NT2/D1 (cell line): ENCODE data around the gene GRK2.

ENCODE experiments used
- DNase-seq: peaks from one replicate; pipeline ENCODE4 v3.0.0-alpha.2; 2011; ENCODE audit warnings: low read depth, low spot score
- H3K27me3 ChIP-seq: 2 replicates; pipeline ENCODE4 v1.6.0; 2011; ENCODE audit warnings: mild to moderate bottlenecking; ENCODE audit not compliant: insufficient read length, insufficient read depth
- H3K36me3 ChIP-seq: 2 replicates; pipeline ENCODE4 v1.6.1; 2011; ENCODE audit warnings: mild to moderate bottlenecking, low read length, mixed read lengths; ENCODE audit not compliant: insufficient read depth, insufficient read length
- H3K4me1 ChIP-seq: 2 replicates; pipeline ENCODE4 v1.5.1; 2011; ENCODE audit not compliant: insufficient read depth, insufficient read length
- H3K4me3 ChIP-seq: 2 replicates; pipeline ENCODE4 v1.5.1; 2011; ENCODE audit warnings: low read depth; ENCODE audit not compliant: insufficient read length
- H3K9ac ChIP-seq: 2 replicates; pipeline ENCODE4 v1.6.0; 2011; ENCODE audit warnings: low read depth; ENCODE audit not compliant: insufficient read length
- H3K9me3 ChIP-seq: 2 replicates; pipeline ENCODE4 v1.5.1; 2011; ENCODE audit warnings: mild to moderate bottlenecking, low read length; ENCODE audit not compliant: insufficient read depth
- SUZ12 ChIP-seq: IDR thresholded peaks from 2 replicates; pipeline ENCODE4 v1.6.1; 2011; ENCODE audit not compliant: insufficient read length, insufficient read depth; ENCODE audit errors: extremely low read depth
- YY1 ChIP-seq: IDR thresholded peaks from 2 replicates; pipeline ENCODE4 v1.6.1; 2011; ENCODE audit not compliant: insufficient read length, insufficient read depth
- ZNF274 ChIP-seq: IDR thresholded peaks from 2 replicates; pipeline ENCODE4 v1.6.1; 2011; ENCODE audit warnings: mild to moderate bottlenecking, low read depth, low read length

Gene GRK2

DNA sequence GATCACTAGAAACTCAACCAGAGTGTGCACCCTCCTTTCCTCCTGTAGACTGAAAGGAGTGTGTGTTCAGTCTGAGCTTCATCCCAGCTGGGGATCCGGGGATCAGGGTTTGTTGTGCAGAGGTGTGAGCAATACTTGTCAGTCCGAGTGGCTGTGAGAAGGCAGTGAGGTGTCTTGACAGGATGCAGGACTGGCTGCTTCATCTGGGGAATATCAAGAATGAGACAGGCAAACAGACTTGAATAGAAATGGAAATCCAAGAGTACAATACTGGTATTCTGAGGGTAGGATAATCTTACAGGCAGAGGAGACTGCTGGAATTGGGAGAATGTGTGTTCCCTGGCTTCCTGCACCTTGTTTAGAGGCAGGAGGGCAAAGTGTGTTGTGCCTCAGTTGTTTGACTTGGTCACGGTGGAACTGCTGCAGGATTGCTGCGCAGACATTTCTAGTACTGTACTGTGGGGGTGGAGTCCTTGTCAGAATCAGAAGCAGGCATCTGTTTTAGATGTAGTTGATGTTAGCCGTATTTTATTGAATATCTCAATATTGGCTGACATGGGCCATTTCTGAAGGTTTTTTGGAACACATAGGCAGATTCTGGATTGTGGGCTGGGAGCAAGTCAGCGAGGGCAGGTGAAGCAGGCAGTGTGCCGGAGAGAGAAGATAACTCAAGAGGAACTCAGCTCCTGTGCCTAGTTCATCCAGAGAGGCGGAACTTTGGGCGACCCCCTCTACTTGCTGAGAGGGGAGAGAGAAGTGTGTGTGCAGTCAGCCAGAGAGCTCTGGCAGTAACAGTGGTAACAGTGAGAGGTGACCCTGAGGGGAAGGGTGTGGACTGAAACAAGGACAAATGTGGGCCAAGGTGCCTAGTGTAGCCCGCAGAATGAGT lies 27.1 kb upstream of the GRK2 start:
- Histone ChIP-seq H3K9me3 (no peaks in the 10 kb centered on the region), H3K36me3 (peaks cover 44% of the 10 kb centered on the region), H3K4me1 (peaks cover 8% of the 10 kb centered on the region), H3K9ac (peak overlapping the region; percentile 61), H3K4me3 (peak overlapping the region; percentile 0), H3K27me3 (no peaks in the 10 kb centered on the region)
- no peak for DNase-seq
- TF ChIP-seq SUZ12: no peak
- no peak for TF ChIP-seq YY1
- no peak for TF ChIP-seq ZNF274

DNA sequence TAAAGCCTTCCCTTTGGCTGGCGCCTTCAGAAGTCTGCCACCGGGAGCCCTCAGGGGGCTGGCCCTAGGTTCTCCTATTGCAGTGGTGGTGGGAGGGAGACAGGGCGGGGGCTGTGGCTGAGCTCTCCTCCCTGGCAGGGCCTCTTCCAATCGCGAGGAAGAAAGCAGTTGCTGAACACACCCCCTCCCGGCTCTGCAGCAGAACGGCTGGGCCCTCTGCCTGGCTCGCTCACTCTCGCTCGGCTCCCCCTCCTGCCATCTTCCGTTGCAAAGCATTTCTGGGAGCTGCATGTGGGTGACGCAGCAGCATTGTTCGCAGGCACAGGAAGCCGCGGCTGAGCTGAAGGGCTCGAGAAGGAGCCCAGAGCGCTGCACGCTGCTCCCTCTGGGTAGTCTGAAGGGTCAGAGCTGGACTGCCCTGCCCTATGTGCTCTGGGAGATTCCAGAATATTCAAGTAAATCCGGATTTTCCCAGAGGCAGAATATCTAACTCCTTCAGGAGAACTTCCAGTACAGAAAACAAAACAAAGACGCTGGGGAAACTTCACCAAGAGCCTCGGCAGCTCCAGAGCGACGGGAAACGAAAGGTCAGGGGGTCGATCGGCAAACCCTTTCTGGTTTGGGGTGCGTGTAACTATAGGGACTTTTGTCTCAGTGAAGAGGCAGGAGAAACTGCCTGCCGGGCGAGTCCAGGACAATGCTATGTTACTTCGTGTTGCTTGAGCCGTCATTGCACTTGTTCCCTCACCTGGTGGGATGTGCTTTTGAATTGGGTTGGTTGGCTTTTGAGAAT lies 26.3 kb upstream of the GRK2 start:
- peak; percentile 100 for DNase-seq
- Histone ChIP-seq H3K9ac (peak overlapping the region; percentile 98), H3K36me3 (peaks cover 45% of the 10 kb centered on the region), H3K27me3 (no peaks in the 10 kb centered on the region), H3K4me1 (peaks cover 8% of the 10 kb centered on the region), H3K4me3 (peak overlapping the region; percentile 98), H3K9me3 (no peaks in the 10 kb centered on the region)
- TF ChIP-seq YY1 (no peak), ZNF274 (no peak), SUZ12 (no peak)

DNA sequence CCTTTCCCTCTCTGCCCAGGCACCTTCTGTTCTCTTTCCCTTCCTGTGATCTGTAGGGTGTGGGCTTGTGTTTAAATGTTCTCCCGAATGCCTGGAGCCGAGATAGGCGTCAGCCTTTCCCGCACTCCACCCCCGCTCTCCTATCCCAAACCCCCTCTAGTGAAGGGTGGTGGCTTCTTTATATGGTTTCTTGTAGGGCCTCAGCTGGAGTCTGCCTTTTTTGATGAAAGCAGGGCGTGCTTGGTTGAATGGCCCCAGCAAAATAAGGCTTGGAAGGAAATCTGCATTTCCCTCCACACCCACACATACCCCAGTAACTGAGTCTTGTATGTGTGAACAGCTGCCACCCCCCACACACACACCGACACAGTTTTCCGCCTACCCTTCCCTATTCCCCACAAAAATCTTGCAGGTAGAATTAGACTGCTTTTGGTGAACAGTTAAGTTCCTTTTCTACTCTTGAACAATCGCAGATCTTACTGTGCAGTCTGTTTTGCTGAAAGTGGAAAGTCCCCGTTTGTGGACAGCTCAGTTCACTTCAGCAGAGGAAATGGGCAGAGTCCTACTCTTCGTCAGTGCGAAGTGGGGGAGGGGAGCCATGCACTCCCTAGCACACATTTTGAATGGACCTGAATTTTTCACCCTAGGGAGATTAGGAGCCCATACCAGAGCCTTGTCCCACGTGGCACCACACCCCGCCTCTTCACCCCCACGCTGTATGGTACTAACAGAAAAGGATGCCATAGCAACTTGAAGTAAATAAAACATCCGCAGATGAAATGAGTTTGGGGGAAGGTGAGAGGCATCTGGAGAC lies 25.5 kb upstream of the GRK2 start:
- Histone ChIP-seq H3K36me3 (peaks cover 53% of the 10 kb centered on the region), H3K4me1 (peaks cover 8% of the 10 kb centered on the region), H3K4me3 (peak overlapping the region; percentile 98), H3K27me3 (no peaks in the 10 kb centered on the region), H3K9ac (peak overlapping the region; percentile 98), H3K9me3 (no peaks in the 10 kb centered on the region)
- no peak for DNase-seq
- TF ChIP-seq SUZ12 (no peak), YY1 (no peak), ZNF274 (no peak)

DNA sequence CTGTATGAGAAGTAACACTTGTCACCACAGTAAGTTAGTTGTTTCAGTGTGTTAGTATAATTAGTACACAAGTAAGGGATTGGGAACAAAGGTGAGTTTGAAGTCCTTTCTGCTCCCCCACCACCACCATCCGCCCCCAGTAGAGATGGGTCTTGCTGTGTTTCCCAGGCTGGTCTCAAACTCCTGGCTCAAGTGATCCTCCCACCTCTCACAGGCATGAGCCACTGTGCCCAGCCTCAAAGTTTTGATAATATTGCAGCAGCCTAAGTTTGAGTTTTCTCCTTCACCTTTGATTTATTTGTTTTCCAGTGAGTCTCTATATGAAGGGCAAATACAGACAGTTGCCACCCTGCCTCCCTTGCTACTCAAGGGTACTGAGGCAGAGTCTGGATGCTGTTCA lies 23.7 kb upstream of the GRK2 start:
- H3K27me3 ChIP-seq: no peaks in the 10 kb centered on the region
- peaks cover 66% of the 10 kb centered on the region for H3K36me3 ChIP-seq
- DNase-seq: no peak
- no peaks in the 10 kb centered on the region for H3K9me3 ChIP-seq
- TF ChIP-seq YY1 (no peak), SUZ12 (no peak), ZNF274 (no peak)
- H3K4me1 ChIP-seq: peaks cover 8% of the 10 kb centered on the region
- no peak overlapping the region for H3K9ac ChIP-seq
- H3K4me3 ChIP-seq: peak overlapping the region; percentile 2

DNA sequence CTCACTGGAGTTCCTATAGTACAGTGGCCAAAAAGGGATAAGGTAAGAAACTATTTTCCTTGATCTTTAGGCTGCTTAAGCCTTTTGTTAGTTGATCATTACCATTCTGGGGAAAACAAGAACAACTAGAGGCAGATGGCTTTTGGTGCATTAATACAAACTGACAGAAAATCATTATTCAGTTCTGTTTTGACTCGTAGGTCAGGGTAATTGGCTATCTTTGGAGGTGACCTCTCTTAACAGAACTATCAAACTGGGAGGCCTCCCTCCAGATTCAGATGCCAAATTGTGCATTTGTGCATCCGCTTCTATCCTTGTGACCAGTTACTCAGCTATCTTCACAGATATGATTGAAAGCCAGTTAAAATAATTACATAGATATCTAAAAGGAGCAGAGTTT lies 23.2 kb upstream of the GRK2 start:
- Histone ChIP-seq H3K4me3 (no peak overlapping the region), H3K36me3 (peaks cover 71% of the 10 kb centered on the region), H3K4me1 (peaks cover 8% of the 10 kb centered on the region), H3K27me3 (no peaks in the 10 kb centered on the region), H3K9ac (no peak overlapping the region), H3K9me3 (no peaks in the 10 kb centered on the region)
- no peak for DNase-seq
- TF ChIP-seq YY1 (no peak), ZNF274 (no peak), SUZ12 (no peak)

DNA sequence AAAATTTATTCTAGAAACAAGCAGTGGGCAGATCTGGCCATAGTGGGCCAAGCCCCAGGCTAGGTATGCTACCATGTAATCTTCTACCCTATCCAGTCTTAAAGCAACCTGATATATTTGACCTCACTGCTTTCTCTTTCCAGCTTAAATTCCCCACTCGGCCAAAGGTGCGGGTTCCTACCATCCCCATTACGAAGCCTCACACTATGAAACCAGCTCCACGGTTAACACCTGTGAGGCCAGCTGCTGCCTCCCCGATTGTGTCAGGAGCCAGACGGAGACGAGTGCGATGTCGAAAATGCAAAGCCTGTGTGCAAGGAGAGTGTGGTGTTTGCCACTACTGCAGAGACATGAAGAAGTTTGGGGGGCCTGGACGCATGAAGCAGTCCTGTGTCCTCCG lies 21.2 kb upstream of the GRK2 start:
- Histone ChIP-seq H3K27me3 (no peaks in the 10 kb centered on the region), H3K9ac (no peak overlapping the region), H3K4me1 (no peaks in the 10 kb centered on the region), H3K36me3 (peaks cover 91% of the 10 kb centered on the region), H3K9me3 (no peaks in the 10 kb centered on the region), H3K4me3 (no peak overlapping the region)
- no peak for DNase-seq
- TF ChIP-seq ZNF274: no peak
